Measurements from ENCODE around the gene COBL. TPM values are rescaled to one million over a fixed set of nuclear protein-coding genes. Genes with fewer than 3 reads are reported as not detected.

The COBL gene
- total and polyA plus RNA-seq, 10 of the 15 experiments (the other 5 are each of a cell fraction or from before 2014, with no cell fraction given) = 0.21 TPM; not detected in 9

- TF ChIP-seq, protein P1, sequence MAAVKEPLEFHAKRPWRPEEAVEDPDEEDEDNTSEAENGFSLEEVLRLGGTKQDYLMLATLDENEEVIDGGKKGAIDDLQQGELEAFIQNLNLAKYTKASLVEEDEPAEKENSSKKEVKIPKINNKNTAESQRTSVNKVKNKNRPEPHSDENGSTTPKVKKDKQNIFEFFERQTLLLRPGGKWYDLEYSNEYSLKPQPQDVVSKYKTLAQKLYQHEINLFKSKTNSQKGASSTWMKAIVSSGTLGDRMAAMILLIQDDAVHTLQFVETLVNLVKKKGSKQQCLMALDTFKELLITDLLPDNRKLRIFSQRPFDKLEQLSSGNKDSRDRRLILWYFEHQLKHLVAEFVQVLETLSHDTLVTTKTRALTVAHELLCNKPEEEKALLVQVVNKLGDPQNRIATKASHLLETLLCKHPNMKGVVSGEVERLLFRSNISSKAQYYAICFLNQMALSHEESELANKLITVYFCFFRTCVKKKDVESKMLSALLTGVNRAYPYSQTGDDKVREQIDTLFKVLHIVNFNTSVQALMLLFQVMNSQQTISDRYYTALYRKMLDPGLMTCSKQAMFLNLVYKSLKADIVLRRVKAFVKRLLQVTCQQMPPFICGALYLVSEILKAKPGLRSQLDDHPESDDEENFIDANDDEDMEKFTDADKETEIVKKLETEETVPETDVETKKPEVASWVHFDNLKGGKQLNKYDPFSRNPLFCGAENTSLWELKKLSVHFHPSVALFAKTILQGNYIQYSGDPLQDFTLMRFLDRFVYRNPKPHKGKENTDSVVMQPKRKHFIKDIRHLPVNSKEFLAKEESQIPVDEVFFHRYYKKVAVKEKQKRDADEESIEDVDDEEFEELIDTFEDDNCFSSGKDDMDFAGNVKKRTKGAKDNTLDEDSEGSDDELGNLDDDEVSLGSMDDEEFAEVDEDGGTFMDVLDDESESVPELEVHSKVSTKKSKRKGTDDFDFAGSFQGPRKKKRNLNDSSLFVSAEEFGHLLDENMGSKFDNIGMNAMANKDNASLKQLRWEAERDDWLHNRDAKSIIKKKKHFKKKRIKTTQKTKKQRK (IDR thresholded peaks at IDR 0.05; ENCODE audit: low read depth, low read length) = no peak
Observed at GRCh38 chr7:51316666-51317581, at the start of gene COBL (continued).

DNA sequence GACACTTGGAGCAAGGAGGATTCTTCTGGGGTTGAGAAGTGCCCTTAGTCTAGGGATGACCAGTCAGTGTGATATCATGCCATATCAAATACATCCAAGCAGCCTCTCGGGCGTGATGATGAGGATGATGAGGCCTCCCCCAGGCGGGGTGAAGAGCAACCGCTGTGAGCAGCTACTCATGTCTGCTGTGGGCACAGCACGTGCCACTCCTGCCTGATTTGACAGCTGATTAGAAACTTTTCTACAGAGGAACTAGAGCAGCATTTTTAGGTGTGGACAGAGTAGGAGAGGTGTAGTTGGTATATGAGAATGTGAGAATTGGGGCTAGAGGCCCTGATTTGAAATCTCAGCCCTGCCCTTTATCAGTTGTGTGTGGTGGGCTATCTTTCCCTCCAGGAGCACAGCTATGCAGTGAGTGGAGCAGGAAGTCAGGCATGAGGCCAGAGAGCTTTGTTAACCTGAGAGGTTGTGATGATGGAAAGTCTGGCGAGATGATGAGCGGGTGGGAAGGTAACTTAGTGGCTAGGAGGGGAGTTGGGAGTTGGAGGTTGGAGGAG lies 49.6 kb upstream of the COBL start:
- no peak overlapping the region for H3K4me2 ChIP-seq (ENCODE audit: control insufficient read depth, insufficient read depth)
- no peak for ATAC-seq
- ChIA-PET RAD21 (ENCODE audit: unreplicated experiment) (interaction anchor here (2.7 kb wide), 1 partner anchor 203 kb away, joined by 29 read pairs; no protein-coding TSS in a partner anchor), SMC1A (ENCODE audit: uncharacterized antibody, unreplicated experiment) (interaction anchor here (1.3 to 3.2 kb wide), 2 partner anchors 203 to 205 kb away, joined by 6 to 18 read pairs; no protein-coding TSS in a partner anchor), CTCF (interaction anchor here (1.2 to 4.3 kb wide), 4 partner anchors 11 to 898 kb away, joined by 3 to 84 read pairs (median 6); no protein-coding TSS in a partner anchor), POLR2A (no interaction called here)
- FAIRE-seq = no peak
- in situ Hi-C loops (cut with MboI) (loop anchor here (10.0 to 25.0 kb wide), 2 partner anchors 201 to 1279 kb away; partner anchors contain the start of gene ZPBP), intact Hi-C loops (cut with micrococcal nuclease; ENCODE audit: unreplicated experiment) (loop anchor here (5.0 kb wide), 1 partner anchor 1274 kb away; the partner anchor contains the start of gene ZPBP)
- DNase-seq (ENCODE audit: low read depth, low spot score) = no peak
- no peak overlapping the region for H3K9ac ChIP-seq (ENCODE audit: control insufficient read depth, insufficient read depth, low read length)
- H3K9me3 ChIP-seq (replicated peaks; ENCODE audit: control insufficient read depth, insufficient read depth, low read length) = no peaks in the 10 kb centered on the region
- TF ChIP-seq BHLHE40 (IDR thresholded peaks at IDR 0.05; ENCODE audit: borderline replicate concordance in 1 of 2, low read depth in 2 of 2, low read length in 1 of 2) (peak; percentile 8 to 50; a peak in 1 of 4 replicates), ATF7 (IDR thresholded peaks at IDR 0.05; ENCODE audit: low read depth) (no peak)
- no peak overlapping the region for H3K4me3 ChIP-seq
- H4K20me1 ChIP-seq (ENCODE audit: control insufficient read depth, insufficient read depth) = no peaks in the 10 kb centered on the region
- H3K79me2 ChIP-seq (ENCODE audit: control insufficient read depth, insufficient read depth, low read length) = no peaks in the 10 kb centered on the region
- no peaks in the 10 kb centered on the region for H3K36me3 ChIP-seq (ENCODE audit: control insufficient read depth in 2 of 2, insufficient read depth in 2 of 2, low read length in 1 of 2)
- no peaks in the 10 kb centered on the region for H3K4me1 ChIP-seq (ENCODE audit: control insufficient read depth, insufficient read depth, low read length)
- H3K27me3 ChIP-seq (replicated peaks in 1 of 2; ENCODE audit: control insufficient read depth in 2 of 2, insufficient read depth in 2 of 2, low read length in 1 of 2) = no peaks in the 10 kb centered on the region
- no TSS peak for BruUV-seq (replicated peaks)
- no peak overlapping the region for H3K27ac ChIP-seq (ENCODE audit: control insufficient read depth, insufficient read depth)
- 8% methylated on average over 7 of the region's 7 CpGs for WGBS (ENCODE audit: insufficient coverage, insufficient replicate concordance, low lambda C conversion rate, missing lambda C conversion rate)
- no peak overlapping the region for H2AFZ ChIP-seq (ENCODE audit: control insufficient read depth, low read depth, low read length)

All from GM12878 (cell line).